ENCODE measurements around the gene NEUROG3.
"Not testable (repeated sequence)": the region's sequence is repeated elsewhere in the genome, so short reads cannot be mapped to it uniquely, and the experiment has no call there.

Gene NEUROG3

GRCh38 chr10:69570050-69570816 lies 3.0 kb downstream of the NEUROG3 start:
- no peak for DNase-seq

- DNase-seq: no peak
Measured at GRCh38 chr10:69569396-69569934, 3.8 kb downstream of the NEUROG3 start.

- no peak for DNase-seq
Measured at GRCh38 chr10:69568472-69569395, 4.5 kb downstream of the NEUROG3 start.

- no peak for DNase-seq
Measured at GRCh38 chr10:69567920-69568319, 5.3 kb downstream of the NEUROG3 start.

GRCh38 chr10:69562731-69563254 lies 10.4 kb downstream of the NEUROG3 start:
- no peak for DNase-seq

GRCh38 chr10:69559525-69559924 lies 13.7 kb downstream of the NEUROG3 start:
- no peak for DNase-seq

GRCh38 chr10:69558559-69558958 lies 14.7 kb downstream of the NEUROG3 start:
- no peak for DNase-seq

DNA sequence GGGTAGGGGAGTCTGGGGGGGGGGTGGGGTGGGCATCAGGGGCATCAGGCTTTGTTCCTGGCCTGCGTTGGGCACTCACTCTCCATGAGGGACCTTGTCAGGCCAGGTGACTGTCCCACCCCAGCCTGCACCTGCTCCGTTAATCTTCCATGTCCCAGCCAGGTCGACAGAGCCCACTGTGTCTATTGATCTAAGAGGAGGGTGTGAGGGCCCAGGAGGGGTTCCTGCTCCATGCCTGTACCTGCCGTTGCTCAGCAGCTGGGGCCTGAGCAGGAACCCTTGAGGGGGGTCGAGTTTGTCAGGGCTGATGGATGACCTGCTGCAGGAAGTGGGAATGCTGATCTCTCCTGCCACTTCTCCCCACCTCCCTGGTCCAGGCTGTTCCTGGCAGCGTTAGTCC lies 18.6 kb downstream of the NEUROG3 start:
- no peak for DNase-seq

- DNase-seq: no peak
Measured at GRCh38 chr10:69553328-69553727, 19.9 kb downstream of the NEUROG3 start.

GRCh38 chr10:69552268-69552667 lies 21.0 kb downstream of the NEUROG3 start:
- no peak for DNase-seq

DNA sequence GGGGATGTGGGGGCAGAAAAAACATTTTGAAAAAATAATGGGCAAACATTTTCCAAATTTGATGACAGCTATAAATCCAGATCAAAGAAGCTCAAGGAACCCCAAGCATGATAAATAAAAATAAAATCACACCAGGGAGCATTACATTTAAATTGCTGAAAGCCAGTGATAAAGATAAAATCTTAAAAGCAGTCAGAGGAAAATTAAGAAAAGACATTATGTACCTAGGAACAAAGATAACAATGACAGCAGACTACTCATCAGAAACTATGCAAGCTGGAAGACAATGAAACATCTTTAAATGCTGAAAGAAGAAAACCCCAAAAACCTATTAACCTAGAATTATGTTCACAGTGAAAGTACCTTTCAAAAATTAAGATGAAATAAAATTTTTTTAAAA lies 23.3 kb downstream of the NEUROG3 start:
- DNase-seq: no peak

DNA sequence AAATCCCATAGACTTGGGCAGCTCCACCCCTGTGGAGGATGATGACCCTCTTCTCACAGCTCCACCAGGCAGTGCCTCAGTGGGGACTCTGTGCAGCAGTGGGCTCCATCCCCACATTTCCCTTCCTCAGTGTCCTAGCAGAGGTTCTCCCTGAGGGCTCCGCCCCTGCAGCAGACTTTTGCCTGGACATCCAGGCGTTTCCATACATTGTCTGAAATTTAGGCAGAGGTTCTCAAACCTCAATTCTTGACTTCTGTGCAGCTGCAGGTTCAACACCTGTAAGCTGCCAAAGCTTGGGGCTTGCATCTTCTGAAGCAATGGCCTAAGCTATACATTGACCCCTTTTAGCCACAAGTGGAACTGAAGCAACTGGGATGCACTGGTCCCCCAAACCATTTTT lies 31.8 kb downstream of the NEUROG3 start:
- no peak for DNase-seq

GRCh38 chr10:69538461-69538860 lies 34.8 kb downstream of the NEUROG3 start:
- no peak for DNase-seq

DNA sequence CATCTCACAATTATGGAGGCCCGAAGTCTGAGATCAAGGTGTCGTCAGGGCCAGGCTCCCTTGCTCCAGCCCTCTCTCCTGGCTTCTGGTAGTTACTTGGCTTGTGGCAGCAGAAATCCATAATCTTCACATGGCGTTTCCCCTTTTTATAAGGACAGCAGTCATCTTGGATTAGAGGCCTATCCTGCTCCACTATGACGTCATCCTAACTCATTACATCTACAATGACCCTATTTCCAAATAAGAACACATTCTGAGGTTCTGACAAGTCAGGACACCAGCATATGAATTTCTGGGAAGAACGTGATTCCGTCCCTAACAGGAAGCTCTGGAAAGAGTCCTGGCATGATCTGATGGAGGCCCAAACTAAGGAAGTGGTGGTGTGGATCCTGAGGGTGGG lies 35.8 kb downstream of the NEUROG3 start:
- no peak for DNase-seq

GRCh38 chr10:69536521-69536920 lies 36.7 kb downstream of the NEUROG3 start:
- not testable (repeated sequence) for DNase-seq

GRCh38 chr10:69533658-69534057 lies 39.6 kb downstream of the NEUROG3 start:
- DNase-seq: no peak

- no peak for DNase-seq
Measured at GRCh38 chr10:69527961-69528360, 45.3 kb downstream of the NEUROG3 start.

All from NCI-H1105 (cell line).